Dedifferentiated amniotic fluid mesenchymal stem cell (primary cell): ENCODE results near the gene DLGAP3.

Experiments used
- DNase-seq: peaks from one replicate; pipeline ENCODE4 v3.0.0-alpha.2; 2016; ENCODE audit errors: extremely low spot score

DLGAP3 gene

GRCh38 chr1:34929853-34930701 lies 627 bp upstream of the DLGAP3 start:
- no peak for DNase-seq

- DNase-seq, result no peak
These were observed 552 bp downstream of the DLGAP3 start for GRCh38 chr1:34928699-34929496.

- no peak for DNase-seq
These were observed 1.3 kb downstream of the DLGAP3 start for GRCh38 chr1:34928066-34928696.

DNA sequence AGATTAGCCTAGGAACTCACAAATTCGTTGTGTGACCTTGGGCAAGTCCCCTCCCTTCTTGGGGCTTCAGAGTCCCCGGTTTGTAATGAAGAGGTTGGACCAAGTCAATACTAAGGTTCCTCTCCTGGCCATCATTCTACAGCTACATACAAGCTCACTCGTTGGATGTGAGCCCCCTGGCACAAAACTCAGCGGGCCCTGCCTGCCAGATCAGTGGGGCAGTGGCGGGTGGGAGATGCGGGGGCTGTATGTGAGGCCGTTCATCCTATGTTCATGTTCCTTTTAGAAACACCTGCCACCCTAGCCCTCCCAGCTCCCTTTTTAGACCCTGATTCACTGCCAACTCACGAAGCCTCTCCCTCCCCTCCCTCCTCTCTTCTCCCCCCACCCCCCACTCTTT lies 2.1 kb downstream of the DLGAP3 start:
- no peak for DNase-seq

DNA sequence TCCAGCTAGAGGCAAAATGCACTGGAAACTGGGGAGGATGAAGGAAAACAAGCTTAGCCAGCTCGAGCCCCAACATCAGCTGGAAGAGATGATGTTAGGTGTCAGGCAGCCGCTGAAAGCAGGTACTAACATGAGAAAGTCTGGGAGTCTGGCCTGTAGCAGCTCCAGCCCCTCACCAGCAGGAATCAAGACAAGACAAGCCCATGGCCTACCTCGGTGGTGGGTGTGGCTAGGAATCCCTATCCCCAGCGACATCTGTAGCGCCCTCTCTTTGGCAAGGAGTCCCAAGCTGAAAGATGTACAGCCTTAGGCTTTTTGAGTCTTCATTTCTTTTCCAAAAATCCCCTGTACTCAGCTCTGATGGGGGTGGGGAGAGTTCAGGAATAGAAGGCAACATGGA lies 2.6 kb downstream of the DLGAP3 start:
- DNase-seq, result no peak

GRCh38 chr1:34926156-34926555 lies 3.3 kb downstream of the DLGAP3 start:
- no peak for DNase-seq

DNA sequence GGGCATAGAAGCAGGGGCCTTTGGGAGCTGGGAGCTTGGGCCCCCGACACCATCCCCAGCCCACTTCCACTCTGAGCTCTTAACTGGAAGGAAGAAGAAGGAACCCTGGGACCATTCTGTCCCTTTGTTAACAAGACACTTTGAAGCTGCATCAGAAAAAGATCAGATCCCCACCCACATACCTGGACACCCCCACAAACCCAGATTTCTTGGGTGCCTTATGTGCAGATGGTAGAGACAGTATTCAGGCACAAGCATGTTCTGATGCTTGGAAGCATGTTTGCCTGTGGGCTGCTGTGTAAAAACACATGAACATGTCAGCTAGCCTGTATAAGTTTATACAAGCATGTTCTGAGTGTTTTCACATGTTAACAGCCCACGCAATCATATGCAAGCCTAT lies 3.7 kb downstream of the DLGAP3 start:
- DNase-seq, result no peak

- DNase-seq, result peak; percentile 42
These were observed 4.5 kb downstream of the DLGAP3 start for GRCh38 chr1:34924759-34925555.

- no peak for DNase-seq
These were observed 6.0 kb downstream of the DLGAP3 start for GRCh38 chr1:34923490-34923889.

- no peak for DNase-seq
These were observed 10.4 kb downstream of the DLGAP3 start for GRCh38 chr1:34918977-34919561.

GRCh38 chr1:34918386-34918976 lies 11.0 kb downstream of the DLGAP3 start:
- no peak for DNase-seq

- no peak for DNase-seq
These were observed 12.4 kb downstream of the DLGAP3 start for GRCh38 chr1:34917017-34917416.

DNA sequence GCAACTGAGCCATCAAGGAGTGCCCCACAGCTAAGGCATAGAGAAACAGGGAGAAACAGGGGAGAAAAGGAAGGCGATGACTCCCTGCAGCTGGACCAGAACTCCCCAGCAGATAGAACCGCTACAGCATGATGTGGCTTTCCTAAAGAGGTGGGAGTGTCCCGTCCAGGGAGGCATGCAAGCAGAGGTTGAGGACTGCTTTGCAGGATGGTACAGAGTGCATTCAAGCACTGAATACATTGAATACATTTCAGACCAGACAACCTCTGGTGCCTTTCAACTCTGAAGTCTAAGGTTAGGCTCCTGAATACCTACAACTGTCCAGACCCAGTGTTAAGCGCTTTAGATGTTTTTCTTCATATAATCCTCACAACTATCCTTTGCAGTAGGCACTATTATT lies 13.3 kb downstream of the DLGAP3 start:
- DNase-seq, result no peak

GRCh38 chr1:34915521-34915920 lies 13.9 kb downstream of the DLGAP3 start:
- no peak for DNase-seq

DNA sequence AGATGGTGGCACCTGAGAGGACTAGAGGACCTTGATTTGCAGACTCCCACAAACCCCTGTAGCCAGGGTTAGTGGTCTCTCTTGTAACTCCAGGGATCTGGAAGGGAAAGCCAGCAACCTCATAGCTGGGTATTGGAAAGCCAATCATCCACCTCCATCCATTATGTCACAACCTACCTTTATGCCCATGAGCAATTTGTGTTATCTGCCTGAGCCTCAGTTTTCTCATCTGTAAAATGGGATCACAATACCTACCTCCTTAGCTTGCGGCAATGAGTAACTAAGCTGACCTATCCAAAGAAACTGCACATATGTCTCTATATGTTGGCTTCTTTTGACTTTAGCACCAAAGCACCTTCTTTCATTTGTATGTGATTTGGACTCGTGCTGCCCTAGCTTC lies 14.5 kb downstream of the DLGAP3 start:
- DNase-seq, result no peak

GRCh38 chr1:34911465-34911864 lies 18.0 kb downstream of the DLGAP3 start:
- no peak for DNase-seq

DNA sequence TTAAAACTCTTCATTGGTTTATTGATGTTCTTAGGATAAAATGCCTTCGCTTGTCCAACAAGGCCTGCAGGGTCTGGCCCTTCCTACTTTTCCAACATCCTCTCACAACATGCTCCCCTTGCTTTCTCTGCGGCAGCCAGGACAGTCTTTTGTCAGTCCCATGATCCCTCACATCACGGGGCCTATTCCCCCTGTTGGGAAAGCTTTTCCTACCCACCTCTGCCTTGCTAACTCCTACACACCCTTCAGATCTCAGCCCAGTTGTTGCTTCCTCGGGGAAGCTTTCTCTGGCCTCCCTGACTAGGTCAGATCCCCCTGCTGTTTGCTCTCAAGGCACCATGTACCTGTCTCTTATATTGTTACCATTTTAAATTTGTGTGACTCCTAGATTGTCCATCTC lies 19.0 kb downstream of the DLGAP3 start:
- DNase-seq, result no peak

- no peak for DNase-seq
These were observed 21.1 kb downstream of the DLGAP3 start for GRCh38 chr1:34908369-34908768.

GRCh38 chr1:34907487-34908090 lies 21.9 kb downstream of the DLGAP3 start:
- DNase-seq, result no peak

GRCh38 chr1:34906756-34907155 lies 22.7 kb downstream of the DLGAP3 start:
- DNase-seq, result no peak

- no peak for DNase-seq
These were observed 23.2 kb downstream of the DLGAP3 start for GRCh38 chr1:34906222-34906621.
